NCI-H2081 (cell line): ENCODE measurements around the gene CRISPLD2.
"Not testable (repeated sequence)": the region's sequence is repeated elsewhere in the genome, so short reads cannot be mapped to it uniquely, and the experiment has no call there.

Experiments
- DNase-seq, 2 experiments: peaks; one replicate each; lab custom pipeline; 2025; lab: John Stamatoyannopoulos, UW

Gene CRISPLD2

GRCh38 chr16:84839956-84840355, 20.2 kb downstream of the CRISPLD2 start:
- DNase-seq = no peak

GRCh38 chr16:84840687-84841627, 21.2 kb downstream of the CRISPLD2 start:
- DNase-seq = no peak

- DNase-seq = peak; percentile 80 to 88
Measured at GRCh38 chr16:84841787-84842300, 22.1 kb downstream of the CRISPLD2 start.

- DNase-seq = no peak
Measured at GRCh38 chr16:84842516-84843148, 22.8 kb downstream of the CRISPLD2 start.

- DNase-seq = no peak
Measured at GRCh38 chr16:84843149-84844048, 23.6 kb downstream of the CRISPLD2 start.

- DNase-seq = peak in 1 of 2 experiments; percentile 64
Measured at GRCh38 chr16:84844049-84844350, 24.2 kb downstream of the CRISPLD2 start.

GRCh38 chr16:84844559-84845495, 25.0 kb downstream of the CRISPLD2 start:
- no peak for DNase-seq

GRCh38 chr16:84845496-84846002, 25.8 kb downstream of the CRISPLD2 start:
- no peak for DNase-seq

GRCh38 chr16:84847564-84848355, 28.0 kb downstream of the CRISPLD2 start:
- no peak for DNase-seq

GRCh38 chr16:84848986-84849634, 29.3 kb downstream of the CRISPLD2 start:
- no peak for DNase-seq

GRCh38 chr16:84849751-84850150, 30.0 kb downstream of the CRISPLD2 start:
- DNase-seq = no peak

GRCh38 chr16:84850714-84851113, 30.9 kb downstream of the CRISPLD2 start:
- DNase-seq = no peak

- DNase-seq = no peak
Measured at GRCh38 chr16:84851192-84852127, 31.7 kb downstream of the CRISPLD2 start.

GRCh38 chr16:84853534-84853933, 33.7 kb downstream of the CRISPLD2 start:
- DNase-seq = no peak

- no peak for DNase-seq
Measured at GRCh38 chr16:84854759-84855158, 35.0 kb downstream of the CRISPLD2 start.

GRCh38 chr16:84855435-84856202, 35.8 kb downstream of the CRISPLD2 start:
- DNase-seq = not testable (repeated sequence)

- not testable (repeated sequence) for DNase-seq
Measured at GRCh38 chr16:84856203-84856581, 36.4 kb downstream of the CRISPLD2 start.
